ENCODE measurements around the gene MTFMT.
"Not testable (repeated sequence)": the region's sequence is repeated elsewhere in the genome, so short reads cannot be mapped to it uniquely, and the experiment has no call there.

Gene MTFMT

DNA sequence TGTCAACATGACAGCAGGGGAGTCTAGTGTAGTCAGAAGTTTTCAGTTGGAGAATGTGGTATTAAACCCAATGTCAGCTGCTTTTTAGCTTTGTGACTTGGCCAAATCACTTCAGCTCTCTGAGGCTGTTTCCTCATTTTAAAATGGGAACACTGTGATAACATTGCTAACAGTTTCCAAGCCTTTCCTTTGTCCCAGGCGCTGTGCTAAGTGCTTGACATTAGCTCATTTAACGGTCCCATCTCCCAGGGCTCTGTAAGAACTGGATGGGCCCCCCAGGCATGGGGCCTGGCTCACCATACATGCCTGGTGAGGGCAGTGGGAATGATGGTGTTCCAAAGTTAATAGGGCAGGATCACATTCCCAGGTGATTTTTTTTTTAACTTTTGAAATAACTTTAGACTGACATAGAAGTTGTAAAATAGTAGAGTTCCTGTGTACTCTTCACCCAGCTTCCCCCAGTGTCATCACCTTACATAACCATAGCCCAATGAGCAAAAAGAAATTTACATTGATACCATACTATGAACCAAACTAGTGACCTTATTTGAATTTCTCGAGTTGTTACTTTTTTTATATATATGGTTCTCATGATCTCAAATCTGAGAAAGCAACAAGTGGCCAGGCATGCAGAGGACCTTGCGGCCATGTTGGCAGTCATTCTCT lies 30.6 kb upstream of the MTFMT start:
- DNase-seq = no peak

DNA sequence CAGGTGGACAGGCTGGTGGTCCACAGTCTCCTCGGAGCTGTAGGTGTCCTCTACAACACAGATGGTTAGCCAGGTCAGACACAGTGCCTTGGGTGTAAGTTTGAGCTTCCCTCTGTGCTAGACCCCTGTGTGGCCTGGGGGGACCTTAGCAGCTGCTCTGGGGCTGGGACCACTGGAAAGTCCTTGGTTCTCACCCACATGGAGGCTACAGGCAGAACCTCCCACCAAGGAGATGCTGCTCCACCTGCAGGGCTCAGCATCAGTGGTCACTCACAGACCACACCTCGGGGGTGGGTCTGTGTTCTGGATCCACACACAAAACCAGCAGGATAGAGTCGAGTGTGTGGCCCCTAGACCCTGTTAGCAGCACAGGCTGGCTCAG lies 29.9 kb upstream of the MTFMT start:
- DNase-seq = no peak

DNA sequence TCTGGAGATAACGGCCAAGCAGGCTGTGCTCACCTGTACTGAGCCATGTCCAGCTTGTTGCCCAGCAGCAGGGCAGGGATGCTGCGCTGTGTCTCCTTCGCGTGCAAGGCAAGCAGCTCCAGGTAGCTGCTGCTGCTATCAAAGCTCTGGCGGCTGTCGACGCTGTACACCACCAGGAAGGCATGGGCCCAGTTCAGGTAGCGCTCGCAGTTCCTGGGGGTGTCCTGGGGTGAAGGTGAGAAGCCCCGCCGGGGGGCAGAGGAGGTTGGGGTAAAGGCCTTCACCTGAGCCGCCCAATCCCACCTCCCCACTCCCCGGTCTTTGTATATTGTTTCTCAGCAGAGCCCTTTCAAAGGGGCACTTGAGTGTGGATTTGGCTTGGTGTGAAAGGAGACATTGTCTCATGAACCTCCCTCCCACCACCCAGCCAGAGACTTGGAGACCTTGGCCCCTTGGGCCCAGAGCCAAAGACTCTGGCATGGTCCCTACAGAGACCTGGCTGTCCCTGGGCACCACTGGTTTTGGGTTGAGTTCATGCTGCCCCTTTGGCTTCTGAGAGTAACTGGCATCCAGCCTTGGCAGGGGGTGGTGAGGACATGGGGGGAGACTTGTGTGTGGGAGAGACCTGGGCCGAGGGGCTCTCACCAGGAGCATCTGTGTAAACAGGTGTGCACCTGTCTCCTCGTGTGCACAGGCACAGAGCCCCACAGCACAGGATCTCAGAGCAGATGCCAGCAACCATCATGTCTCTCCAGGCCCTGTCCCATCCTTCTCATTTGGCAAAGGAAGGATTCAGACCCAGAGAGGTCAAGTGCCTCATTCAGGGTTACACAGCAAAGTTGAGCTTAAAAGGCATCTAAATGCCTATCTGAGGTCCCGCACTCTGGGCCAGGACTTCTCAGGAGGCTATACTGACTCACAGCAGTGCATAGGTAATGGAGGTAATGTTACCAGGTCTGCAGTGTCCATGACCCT lies 29.2 kb upstream of the MTFMT start:
- no peak for DNase-seq

DNA sequence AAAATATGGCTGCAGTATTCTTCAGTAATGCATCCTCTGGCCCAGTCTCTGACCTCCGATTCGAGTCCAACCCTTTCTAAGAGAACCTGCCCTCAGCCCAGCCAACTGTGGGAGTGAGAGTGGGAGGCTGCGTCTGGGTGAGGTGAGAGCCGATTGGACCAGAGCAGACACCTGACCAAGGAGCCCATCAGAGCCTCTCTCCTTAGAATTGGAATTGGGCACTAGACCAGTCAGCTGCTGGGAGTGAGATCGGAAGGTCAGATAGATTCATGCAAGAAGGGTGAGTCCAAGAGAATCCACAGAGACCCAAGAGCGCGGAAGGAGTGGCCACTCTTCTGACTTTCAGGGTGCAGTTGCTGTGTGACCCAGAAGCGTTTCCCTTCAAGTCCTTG lies 28.1 kb upstream of the MTFMT start:
- DNase-seq = no peak

DNA sequence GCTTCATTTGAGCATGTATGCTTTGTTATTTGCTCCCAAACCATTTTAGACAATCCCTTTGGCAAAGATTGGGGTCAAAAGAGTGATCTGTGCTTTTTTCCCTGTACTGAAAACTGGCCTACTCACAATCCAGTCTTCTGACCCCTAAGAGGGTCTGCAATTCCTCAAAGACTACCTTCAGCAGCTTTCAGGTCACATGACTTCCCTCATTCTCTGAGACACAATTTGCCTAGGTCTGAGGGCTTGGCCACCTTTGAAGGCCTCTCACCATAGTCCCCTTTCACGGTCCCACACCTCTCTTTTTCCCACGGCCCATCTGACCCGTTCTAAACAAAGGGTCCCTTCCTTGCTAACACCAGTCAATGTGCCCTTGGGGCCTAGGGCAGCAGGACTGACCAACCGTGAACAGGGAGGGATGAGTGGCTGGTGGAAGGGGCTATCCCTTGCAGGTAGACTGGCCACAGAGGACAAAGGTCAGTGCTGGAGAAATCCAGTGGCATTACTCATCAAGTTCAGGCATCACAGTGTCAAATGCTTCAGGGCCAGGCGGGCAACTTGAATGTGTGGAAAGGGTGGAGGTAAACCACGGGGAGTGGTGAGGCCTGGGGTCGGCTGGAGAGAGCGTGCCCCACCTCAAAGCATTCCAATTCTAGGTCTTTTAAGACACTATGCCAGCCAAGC lies 27.6 kb upstream of the MTFMT start:
- DNase-seq = no peak

DNA sequence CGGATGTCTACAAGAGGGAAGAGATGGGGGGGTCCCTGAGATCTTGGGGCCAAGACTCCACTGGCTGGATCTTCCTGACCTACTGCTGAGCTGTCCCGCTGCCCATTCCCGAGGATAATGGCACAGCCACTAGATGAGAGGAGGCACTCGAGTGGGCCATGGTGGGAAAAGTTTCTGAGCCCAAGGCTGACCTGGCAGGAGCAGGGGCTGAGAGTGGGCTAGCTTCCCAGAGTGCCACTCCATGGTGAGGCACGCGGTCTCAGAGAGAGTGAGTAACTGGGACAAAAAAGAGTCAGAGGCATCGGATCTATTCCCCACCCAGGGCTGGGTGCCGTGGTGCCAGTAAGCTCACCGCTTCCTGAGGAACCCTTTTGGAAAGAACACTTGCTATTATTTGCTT lies 26.7 kb upstream of the MTFMT start:
- no peak for DNase-seq

DNA sequence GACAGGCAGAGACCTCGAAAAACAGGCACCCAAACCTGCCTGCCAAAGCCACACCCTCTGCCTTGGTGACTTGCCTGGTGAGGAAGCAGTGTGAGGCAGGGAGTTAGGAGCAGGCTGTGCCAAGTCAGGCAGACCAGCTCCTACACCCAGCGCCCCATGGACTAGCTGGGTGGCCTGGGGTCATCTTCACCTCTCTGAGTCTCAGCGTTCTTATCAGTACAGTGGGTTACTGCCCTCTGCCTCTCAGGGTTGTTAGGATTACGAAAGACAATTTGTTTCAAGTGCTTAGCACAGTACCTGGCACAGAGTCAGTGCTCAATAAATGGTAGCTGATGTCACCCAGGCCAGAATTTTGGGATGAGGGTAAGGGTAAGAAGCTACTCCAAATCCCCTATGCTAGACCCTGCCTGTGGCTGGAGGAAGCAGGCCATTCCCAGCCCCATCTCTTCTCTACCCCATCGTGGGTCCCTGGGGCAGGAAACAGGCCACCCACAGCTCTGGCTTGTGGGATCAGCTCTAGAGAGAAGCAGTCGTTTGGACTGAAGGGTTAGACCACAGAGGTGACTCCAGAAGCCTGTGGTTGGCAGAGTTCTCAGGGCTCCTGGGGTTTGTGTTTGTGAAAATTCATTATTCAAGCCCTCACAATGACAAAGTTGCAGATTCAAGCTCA lies 25.9 kb upstream of the MTFMT start:
- no peak for DNase-seq

DNA sequence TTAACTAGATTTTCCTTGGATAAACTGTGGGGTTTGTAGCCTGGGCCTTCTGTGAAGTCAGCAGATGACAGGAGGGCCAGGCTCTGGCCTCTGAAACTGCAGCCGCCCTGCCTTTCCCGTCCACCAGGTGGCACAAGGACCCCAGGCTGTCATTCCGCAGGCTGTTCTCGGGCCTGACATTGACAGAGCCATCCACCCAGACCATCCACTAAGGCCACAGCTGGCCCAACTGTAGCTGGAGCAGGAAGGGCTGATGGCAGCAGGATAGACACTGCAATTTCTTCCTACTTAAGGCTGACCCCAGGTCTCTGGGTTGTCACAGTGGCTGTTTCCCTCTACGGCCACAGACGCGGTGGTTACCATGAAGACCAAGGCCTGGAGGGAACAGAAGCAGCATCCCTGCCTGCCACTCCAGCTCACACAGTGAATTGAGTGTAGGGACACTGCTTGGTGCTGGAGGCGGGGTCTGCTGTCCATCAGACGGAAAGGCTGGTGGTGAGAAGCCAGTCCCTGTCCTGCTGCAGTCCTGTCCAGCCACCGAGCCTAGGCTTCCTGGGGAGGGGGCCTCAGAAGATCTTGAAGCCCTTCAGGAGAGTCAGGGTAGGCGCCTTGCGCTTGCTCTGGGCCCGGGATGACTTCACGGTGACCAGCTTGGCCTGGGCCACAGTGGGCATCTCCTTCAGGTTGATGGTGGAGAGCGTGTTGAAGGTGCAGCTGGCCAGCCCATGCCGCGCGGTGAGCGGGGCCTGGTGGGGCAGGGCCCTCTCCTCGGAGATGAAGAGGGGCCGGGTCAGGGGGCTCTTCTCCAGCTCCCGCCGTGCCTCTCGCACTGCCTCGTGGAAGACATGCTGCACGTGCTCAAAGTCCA lies 25.1 kb upstream of the MTFMT start:
- DNase-seq = peak; percentile 54

DNA sequence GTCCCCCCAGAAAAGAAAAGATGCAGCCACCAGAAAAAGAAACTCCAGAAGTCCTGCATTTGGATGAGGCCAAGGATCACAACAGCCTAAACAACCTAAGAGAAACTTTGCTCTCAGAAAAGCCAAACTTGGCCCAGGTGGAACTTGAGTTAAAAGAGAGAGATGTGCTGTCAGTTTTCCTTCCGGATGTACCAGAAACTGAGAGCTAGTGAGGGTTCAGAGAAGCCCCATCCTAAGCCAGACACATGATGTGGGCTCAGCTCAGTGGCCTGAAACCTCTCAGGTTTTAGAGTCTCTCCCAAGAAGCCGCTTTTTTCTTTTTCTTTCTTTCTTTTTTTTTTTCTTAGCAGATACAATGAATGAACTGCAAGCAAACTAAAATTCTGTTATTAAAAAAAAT lies 23.5 kb upstream of the MTFMT start:
- no peak for DNase-seq

DNA sequence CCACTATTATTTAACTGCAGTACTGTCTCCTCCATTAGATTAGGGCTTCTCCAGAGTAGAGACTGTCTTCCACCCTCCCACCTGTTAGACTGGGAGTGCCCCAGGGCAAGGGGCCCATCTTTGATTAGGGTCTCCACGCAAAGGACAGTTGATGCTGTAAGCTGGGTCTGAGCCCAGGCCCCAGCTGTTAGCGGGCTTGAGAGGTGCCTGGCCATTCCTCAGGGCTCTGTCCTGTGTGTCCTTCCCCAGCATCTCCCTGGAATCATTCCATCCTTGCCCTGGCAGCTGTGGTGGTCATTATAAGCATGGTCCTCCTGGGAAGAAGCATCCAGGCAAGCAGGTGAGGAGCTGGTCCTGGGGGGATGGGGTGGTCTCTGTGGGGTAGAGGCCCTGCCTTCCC lies 21.8 kb upstream of the MTFMT start:
- no peak for DNase-seq

DNA sequence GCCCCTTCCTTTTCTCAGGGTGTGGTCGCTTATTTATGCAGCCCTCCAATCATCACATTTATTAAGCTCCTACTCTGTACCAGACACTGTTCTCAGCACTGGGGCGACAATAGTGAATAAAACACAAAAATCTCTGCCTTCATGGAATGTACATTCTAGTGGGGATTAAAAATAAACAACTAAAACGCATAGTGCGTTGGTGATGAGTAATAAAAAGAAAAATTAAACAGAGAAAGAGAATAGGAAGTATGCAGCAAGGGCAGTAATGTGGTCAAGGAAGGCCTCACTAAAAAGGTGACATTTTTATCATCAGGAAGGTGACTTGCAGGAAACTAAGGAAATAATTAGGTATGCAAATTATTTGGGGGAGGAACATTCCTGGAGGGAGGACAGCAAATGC lies 20.8 kb upstream of the MTFMT start:
- no peak for DNase-seq

DNA sequence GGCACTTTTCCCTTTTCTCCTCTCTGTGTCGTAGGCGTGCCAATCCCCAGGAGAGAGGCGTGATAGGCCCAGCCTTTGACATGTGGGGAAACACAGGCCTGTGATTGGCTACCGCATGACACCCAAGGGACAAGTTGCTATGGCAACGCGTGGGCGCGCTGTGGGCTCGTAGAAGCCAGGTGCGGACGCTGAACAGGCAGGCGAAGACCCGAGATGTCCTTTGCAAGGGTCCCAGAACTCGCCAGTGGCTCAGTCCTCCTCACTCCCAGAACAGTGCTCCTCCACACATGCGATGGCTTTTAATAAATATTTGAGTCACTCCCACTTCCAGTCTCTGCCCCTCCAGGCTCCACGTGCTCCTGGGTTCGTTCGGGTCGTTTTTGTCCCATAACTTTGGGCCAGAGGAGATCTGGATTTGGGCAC lies 20.0 kb upstream of the MTFMT start:
- peak; percentile 89 for DNase-seq

DNA sequence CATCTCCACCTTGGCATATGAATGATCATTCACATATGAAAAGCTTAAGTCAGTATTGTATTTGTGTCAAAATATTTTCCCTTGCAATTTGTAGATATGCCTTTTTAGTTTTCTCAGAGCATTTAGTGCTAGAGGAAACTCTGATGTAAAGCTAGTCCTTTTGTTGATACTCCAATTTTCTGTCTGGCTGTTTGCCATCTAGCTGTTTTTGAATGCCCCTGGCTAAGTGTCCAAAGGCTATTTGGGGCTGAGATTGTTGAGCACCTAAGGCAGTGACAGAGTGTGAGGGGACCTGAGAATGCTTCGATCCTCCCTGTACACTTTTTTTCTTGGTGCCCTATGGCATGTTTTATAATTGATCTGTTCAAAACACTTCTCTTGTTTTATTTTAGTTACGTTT lies 18.8 kb upstream of the MTFMT start:
- DNase-seq = no peak

DNA sequence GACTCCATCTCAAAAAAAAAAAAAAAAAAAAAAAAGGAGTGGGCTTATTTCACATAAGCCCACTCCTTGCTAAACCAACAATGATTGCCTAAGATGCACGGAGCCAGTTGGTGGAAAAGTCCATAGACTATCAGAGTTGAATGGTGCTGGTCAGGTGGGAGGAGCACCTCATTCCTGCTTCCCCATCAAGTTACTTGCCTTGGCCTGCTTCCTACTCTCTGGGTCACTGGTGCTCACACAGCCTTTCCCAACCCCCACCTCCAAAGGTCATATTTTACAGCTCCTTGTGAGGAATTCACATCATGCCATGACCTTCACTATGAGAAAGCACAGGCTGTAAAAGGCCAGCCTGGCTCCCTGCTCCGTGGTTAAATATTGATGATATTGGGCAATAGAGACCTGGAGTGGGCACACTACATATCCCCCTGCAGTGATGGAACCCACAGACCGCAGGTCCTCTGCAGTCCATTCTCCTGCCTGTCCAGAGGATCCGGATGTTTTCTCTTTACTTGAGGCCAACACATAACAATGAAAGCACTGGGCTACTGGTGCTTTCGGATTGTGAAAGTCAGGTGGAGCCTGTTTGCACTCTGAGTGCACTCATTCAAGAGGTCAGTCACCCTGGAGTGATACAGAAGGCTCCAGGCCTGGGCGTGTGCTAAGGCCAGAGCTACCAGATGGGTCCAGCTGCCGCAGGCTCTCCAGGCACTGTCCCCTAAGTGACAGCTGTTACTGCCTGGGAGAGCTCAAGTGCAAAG lies 15.5 kb upstream of the MTFMT start, which contains the start of gene SLC51B:
SLC51B (plus strand) TSS at position 664 of the 758 bp plus-strand sequence. CDS start 4,618 bp downstream, outside the sequence.
- no peak for DNase-seq

DNA sequence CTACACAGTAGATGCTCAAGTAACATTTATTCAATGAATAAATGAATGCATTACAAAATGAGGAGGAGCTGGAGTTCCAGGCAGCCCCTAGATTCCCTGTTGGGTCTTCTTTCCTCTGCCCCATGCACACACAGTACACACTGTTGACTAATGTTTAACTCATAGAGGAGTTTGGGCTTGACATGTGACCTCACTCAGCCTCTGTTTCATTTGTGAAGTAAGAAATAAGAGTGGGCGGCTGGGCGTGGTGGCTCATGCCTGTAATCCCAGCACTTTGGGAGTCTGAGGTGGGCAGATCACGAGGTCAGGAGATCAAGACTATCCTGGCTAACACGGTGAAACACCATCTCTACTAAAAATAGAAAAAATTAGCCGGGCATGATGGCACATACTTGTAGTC lies 14.8 kb upstream of the MTFMT start:
- DNase-seq = not testable (repeated sequence)

DNA sequence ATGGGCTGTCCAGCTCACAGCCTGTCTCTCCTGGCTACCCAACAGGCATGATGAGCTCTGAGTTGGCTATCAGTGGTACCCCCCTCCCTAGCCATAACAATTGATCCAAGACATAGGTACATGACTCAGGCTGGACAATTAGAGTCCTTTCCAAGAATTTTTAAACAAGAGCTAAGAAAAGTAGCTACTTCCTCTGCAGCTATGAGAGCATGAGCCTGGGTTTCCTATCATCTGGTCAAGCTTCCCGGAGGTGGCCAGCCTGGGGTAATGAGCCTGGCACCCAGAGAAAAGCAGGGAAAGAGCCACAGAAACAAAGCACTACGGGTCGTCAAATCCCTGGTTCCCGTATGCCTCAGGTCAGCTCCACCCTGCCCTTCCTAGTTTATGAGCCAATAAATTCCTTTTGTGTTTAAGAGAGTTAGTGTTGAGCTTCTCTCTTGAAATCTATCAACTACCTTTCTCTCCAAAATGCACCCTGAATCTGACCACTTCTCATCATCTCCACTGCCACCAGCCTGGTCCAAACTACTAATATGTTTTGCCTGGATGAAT lies 13.4 kb upstream of the MTFMT start:
- no peak for DNase-seq

DNA sequence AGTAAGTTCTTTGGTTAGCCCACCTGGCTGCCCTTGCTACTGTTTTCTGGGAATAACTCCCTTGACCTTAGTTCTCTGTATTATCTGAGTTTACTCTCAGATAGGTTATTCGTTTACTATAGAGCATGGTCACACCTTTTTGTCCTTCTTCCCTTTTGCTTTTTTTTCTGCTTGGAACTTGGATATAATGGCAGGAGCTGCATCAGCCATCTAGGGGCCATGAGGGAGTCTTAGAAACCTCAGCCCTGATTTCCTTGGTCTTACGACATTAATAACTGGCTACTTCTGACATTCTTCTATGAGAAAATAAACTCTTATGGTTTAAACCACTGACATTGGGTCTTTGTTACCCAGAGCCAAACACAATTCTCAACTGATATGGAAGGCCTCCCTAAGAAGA lies 12.3 kb upstream of the MTFMT start:
- no peak for DNase-seq

DNA sequence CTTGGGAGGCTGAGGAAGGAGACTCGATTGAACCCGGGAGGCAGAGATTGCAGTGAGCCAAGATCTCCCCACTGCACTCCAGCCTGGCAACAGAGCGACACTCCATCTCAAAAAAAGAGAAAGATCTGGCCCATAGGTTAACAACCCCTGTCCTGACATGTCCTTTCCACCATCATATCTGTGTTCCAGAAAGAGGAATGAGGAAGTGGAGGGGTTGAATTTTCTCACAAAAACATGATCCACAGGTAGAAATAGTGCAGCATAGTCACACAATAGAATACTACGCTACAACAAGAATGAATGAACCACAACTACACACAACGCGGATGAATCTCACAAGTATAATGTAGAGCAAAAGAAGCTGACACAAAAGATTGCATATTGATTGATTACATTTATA lies 11.0 kb upstream of the MTFMT start:
- DNase-seq = no peak

DNA sequence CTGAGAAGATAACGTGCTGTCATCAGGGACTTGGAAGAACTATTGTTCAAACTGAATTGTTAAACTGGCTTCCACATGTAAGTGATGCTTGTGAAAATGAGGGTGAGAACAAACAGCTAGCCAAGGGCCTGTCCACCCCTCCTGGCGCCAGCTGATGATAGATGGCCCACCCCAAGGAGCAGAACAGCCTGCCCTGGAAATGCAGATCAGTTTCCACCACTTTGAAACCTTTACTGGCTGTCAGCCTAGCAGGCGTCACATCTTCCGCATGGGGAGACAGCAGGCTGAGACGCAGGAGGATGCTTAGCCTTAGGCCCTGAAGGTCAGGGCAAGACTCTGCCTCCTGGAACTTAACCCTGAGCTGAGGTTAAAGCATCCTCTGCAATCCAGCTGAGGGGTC lies 9.4 kb upstream of the MTFMT start:
- DNase-seq = no peak

DNA sequence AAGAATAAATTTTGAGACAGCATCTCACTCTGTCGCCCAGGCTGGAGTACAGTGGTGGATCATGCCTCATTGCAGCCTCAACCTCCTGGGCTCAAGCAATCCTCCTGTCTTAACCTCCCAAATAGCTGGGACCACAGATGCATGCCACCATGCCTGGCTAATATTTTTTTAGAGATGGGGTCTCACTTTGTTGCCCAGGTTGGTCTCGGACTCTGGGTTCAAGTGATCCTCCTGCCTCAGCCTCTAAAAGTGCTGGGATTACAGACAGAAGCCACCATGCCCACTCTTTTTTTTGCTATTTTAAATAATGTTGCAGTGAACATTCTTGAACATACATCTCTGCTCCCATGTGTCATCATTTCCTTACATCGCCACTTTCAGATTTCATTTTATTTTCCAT lies 9.0 kb upstream of the MTFMT start:
- DNase-seq = no peak

DNA sequence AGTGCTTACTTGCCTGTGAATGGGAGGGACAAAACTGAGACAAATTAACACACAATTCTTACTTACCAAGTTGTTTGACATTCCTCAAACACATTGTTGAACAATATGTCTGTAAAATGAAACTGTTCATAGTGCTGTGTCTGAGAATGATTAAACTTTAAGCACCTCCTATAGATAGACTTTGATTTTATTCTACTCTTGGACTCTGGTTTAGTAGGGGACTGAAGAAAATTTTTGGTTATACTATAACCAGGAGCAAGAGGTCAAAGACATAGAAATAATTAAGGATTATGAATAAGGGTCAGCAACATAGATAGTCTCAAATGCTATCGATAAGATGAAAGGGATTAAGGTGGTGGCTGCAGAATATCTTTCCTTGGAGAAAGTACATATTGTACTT lies 7.9 kb upstream of the MTFMT start:
- DNase-seq = no peak

All from CD4-positive, alpha-beta T cell treated with Interleukin-21 for 1 hour (primary cell).